Heart left ventricle (tissue), 13 donors: ENCODE results near the gene ANKRD53.

Experiments
- CTCF ChIP-seq, 12 donors: fragments of 200-600 bp; sonication (generic) in 4 of 12; IDR thresholded peaks; one replicate each; pipeline versions ENCODE4 v1.5.0 to v1.8.0; 2018 to 2022; ENCODE audit warnings: antibody characterized with exemption in 12 of 12, mild to moderate bottlenecking in 5 of 12
- POLR2A ChIP-seq, 2 donors: fragments of 450-650 bp; IDR thresholded peaks; one replicate each; pipeline ENCODE4 v1.6.1; 2017; ENCODE audit warnings: antibody characterized with exemption in 2 of 2, mild to moderate bottlenecking in 2 of 2, moderate library complexity in 2 of 2
- donor health status: ischemic (EF 13 %, LVEDD 7.1; RV severe dilation, severe dysfunction).
- donor health status: DM: no; HTN: yes; CAD: no.
- donor health status: DM: no; HTN: no; CAD: no.
- donor health status: ischemic (EF 25% LVEDD 6.9; RV normal size, moderate dysfunction).
- donor health status: ischemic (EF 25% LVEDD 5.7; RV mildly dilated, moderate dysfunction).
- donor health status: ischemic (EF 35%, LVEDD 5.7; RV mildly dilated, moderate dysfunction).
- donor health status: nonischemic (EF 11% LVEDD 7.7; RV severe dilation, severe dysfunction).
- donor health status: DM: yes; HTN: yes; CAD: no.
- donor health status: PGD.
- donor health status: ischemic (EF 29% LVEDD 5.4; RV normal size, mild dysfunction).
- donor health status: nonischemic (EF 23%, LVEDD 6.1; RV moderate dilation, normal function).

- no peak for TF ChIP-seq POLR2A (IDR thresholded peaks at IDR 0.05)
- no peak for TF ChIP-seq CTCF (IDR thresholded peaks at IDR 0.05)
Measured at GRCh38 chr2:70944111-70944690, 34.2 kb upstream of the ANKRD53 start.
